ENCODE data around the gene FCHSD2. TPM values are rescaled to one million over a fixed set of nuclear protein-coding genes. Genes with fewer than 3 reads are reported as not detected.

Gene FCHSD2
- total RNA-seq, 4 donors from 2014 or later: 6.7 to 95.7 (median 10.2) TPM

DNA sequence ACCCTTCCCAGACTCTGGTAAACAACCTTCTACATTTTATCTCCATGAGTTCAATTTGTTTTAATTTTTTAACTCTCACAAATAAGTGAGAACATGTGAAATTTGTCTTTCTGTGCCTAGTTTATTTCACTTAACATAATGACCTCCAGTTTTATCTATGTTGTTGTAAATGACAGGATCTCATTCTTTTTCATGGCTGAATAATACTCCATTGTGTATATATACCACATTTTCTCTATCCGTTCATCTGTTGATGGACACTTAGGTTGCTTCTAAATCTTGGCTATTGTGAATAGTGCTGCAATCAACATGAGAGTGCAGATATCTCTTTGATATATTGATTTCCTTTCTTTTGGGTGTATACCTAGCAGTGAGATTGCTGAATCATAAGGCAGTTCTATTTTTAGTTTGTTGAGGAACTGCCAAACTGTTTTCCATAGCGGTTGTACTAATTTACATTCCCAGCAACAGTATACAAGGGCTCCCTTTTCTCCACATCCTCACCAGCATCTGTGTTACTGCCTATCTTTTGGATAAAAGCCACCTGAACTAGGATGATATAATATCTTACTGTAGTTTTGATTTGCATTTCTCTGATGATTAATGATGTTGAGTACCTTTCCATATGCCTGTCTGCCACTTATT, 234.0 kb downstream of the FCHSD2 start:
- Histone ChIP-seq H3K27ac (no peak overlapping the region), H3K4me3 (no peak overlapping the region), H3K9me3 (no peaks in the 10 kb centered on the region), H3K4me1 (no peaks in the 10 kb centered on the region), H3K36me3 (no peaks in the 10 kb centered on the region), H3K27me3 (no peaks in the 10 kb centered on the region)
- TF ChIP-seq POLR2A (IDR thresholded peaks at IDR 0.05): no peak
- TF ChIP-seq, protein P1, sequence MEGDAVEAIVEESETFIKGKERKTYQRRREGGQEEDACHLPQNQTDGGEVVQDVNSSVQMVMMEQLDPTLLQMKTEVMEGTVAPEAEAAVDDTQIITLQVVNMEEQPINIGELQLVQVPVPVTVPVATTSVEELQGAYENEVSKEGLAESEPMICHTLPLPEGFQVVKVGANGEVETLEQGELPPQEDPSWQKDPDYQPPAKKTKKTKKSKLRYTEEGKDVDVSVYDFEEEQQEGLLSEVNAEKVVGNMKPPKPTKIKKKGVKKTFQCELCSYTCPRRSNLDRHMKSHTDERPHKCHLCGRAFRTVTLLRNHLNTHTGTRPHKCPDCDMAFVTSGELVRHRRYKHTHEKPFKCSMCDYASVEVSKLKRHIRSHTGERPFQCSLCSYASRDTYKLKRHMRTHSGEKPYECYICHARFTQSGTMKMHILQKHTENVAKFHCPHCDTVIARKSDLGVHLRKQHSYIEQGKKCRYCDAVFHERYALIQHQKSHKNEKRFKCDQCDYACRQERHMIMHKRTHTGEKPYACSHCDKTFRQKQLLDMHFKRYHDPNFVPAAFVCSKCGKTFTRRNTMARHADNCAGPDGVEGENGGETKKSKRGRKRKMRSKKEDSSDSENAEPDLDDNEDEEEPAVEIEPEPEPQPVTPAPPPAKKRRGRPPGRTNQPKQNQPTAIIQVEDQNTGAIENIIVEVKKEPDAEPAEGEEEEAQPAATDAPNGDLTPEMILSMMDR (IDR thresholded peaks at IDR 0.05): no peak
- no peak for DNase-seq

DNA sequence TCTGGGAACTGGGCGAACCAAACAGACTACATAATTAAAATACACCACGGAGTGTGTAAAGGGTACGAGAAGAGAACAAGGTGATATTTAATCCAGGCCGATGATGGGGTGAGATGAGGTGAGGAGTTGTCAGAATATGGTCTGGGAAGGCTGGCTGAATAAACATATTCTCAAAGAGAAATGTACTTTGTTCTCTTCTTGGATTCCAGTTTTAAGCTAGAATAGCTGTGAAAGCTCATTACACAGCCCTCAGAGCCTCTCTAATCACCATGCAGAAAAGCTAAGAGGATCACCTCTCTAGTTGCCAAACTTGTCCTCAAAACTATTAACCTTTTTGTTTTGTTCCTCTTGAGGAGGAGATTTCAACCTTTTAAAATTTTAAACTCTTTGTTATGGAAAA, 238.1 kb downstream of the FCHSD2 start:
- Histone ChIP-seq H3K9me3 (no peaks in the 10 kb centered on the region), H3K27me3 (no peaks in the 10 kb centered on the region), H3K4me1 (no peaks in the 10 kb centered on the region), H3K4me3 (no peak overlapping the region), H3K36me3 (no peaks in the 10 kb centered on the region), H3K27ac (no peak overlapping the region)
- DNase-seq: no peak
- TF ChIP-seq POLR2A (IDR thresholded peaks at IDR 0.05): no peak
- TF ChIP-seq, protein P1 (IDR thresholded peaks at IDR 0.05): no peak

DNA sequence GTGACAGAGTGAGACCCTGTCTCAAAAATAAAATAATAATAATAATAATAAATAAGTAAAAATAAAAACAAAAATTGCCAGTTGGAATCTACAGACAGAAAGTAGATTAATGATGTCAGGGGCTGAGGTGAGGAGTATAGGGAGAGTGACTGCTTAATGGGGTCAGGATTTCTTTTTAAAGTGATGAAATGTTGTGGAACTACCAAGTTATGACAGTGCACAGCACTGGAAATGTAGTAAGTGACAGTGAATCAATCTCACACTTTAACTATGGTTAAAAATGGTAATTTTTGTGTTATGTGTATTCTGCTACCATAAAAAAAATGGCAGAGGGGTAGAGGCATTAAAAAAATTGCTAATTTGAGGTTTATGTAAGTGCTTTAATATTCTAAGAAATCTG, 240.7 kb downstream of the FCHSD2 start:
- Histone ChIP-seq H3K4me3 (no peak overlapping the region), H3K9me3 (no peaks in the 10 kb centered on the region)
- no peak for TF ChIP-seq POLR2A (IDR thresholded peaks at IDR 0.05)
- TF ChIP-seq, protein P1 (IDR thresholded peaks at IDR 0.05): no peak

DNA sequence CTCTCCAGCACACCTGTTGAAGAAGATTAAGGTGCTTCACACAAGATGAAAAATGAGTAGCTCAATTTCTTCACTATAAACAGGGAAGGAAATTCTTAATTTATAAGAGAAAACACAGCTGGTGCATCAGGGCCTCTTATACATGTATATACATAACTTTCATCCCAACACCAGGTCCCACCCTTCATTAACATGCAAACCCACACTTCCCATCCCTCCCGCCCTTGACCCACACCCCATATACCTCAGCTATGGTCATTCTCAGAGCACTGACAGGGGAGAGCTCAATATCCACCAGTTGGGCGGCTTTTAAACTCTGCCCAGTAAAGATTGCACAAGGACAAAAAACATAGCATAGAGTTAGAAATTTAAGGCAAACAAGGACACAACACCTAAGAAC, 242.1 kb downstream of the FCHSD2 start:
- H3K4me3 ChIP-seq: no peak overlapping the region
- no peaks in the 10 kb centered on the region for H3K27me3 ChIP-seq
- no peaks in the 10 kb centered on the region for H3K4me1 ChIP-seq
- H3K9me3 ChIP-seq: no peaks in the 10 kb centered on the region
- no peak overlapping the region for H3K27ac ChIP-seq
- DNase-seq: no peak
- TF ChIP-seq POLR2A (IDR thresholded peaks at IDR 0.05): no peak
- TF ChIP-seq, protein P1 (IDR thresholded peaks at IDR 0.05): no peak
- no peaks in the 10 kb centered on the region for H3K36me3 ChIP-seq

More for the DNA sequence above, 240.7 kb downstream of the FCHSD2 start:
- DNase-seq: no peak
- Histone ChIP-seq H3K4me1 (no peaks in the 10 kb centered on the region), H3K27me3 (no peaks in the 10 kb centered on the region), H3K27ac (no peak overlapping the region), H3K36me3 (no peaks in the 10 kb centered on the region)

DNA sequence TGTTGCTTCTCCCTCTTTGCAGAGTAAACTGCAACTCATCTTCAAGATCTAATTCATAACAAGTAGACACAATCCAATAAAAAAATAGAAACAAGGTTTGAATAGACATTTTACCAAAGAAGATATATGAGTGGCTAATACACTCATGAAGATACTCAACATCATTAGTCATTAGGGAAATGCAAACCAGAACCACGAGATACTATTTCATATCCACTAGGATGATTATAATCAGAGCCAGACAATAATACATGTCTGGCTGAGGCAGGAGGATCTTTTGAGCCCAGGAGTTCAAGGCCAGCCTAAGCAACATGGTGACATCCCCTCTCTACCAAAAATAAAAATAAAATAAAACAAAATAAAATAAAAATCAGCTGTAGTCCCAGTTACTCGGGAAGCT, 242.9 kb downstream of the FCHSD2 start:
- Histone ChIP-seq H3K4me1 (no peaks in the 10 kb centered on the region), H3K27me3 (no peaks in the 10 kb centered on the region), H3K9me3 (no peaks in the 10 kb centered on the region), H3K27ac (no peak overlapping the region), H3K4me3 (no peak overlapping the region), H3K36me3 (no peaks in the 10 kb centered on the region)
- no peak for TF ChIP-seq POLR2A (IDR thresholded peaks at IDR 0.05)
- TF ChIP-seq, protein P1 (IDR thresholded peaks at IDR 0.05): no peak
- no peak for DNase-seq

DNA sequence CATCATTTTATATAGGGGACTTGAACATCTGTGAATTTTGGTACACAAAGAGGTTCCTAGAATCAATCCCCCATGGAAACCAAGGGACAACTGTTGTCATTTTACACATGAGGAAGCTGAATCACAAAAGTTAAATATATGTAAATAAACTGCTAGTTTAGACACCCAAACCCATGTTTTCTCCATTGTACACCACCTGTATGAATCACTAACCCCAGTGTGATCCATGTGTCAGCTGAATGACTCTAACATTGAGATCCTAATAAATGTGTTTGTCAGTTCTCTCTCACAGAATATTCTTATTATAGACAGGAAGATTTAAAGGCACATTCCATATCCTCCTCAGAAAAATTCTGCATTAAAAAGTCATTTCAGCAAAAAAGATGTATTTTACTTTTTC, 244.6 kb downstream of the FCHSD2 start:
- no peaks in the 10 kb centered on the region for H3K27me3 ChIP-seq
- no peak for DNase-seq
- H3K9me3 ChIP-seq: no peaks in the 10 kb centered on the region
- no peaks in the 10 kb centered on the region for H3K36me3 ChIP-seq
- H3K27ac ChIP-seq: no peak overlapping the region
- TF ChIP-seq, protein P1 (IDR thresholded peaks at IDR 0.05): no peak
- TF ChIP-seq POLR2A (IDR thresholded peaks at IDR 0.05): no peak
- H3K4me1 ChIP-seq: no peaks in the 10 kb centered on the region
- no peak overlapping the region for H3K4me3 ChIP-seq
